Cardiac atrium fibroblast (primary cell): ENCODE measurements around the gene CLIP1. TPM values are rescaled to one million over a fixed set of nuclear protein-coding genes. Genes with fewer than 3 reads are reported as not detected.

ENCODE experiments used
- total RNA-seq: library from RNA; depleted of rRNA; stranded (reverse); fragments of >200 nt; gene quantifications from 2 replicates; pipeline ENCODE4 v1.2.3, GENCODE V29; 2015

CLIP1 gene
- total RNA-seq = 19.9 and 22.0 TPM in 2 replicates

GRCh38 chr12:122421821-122422729, at the start of gene CLIP1:
CLIP1 (minus strand) TSS chr12:122422669; CDS start chr12:122380452, 42,217 bp downstream.

GRCh38 chr12:122266230-122266901, 156.1 kb downstream of the CLIP1 start, which contains the start of gene VPS33A:
VPS33A (minus strand) TSS chr12:122266494; CDS start chr12:122266408, 86 bp downstream.

GRCh38 chr12:122225683-122226365, 196.6 kb downstream of the CLIP1 start, which contains the start of gene DIABLO:
DIABLO (minus strand) TSS chr12:122226052; CDS start chr12:122226014, 38 bp downstream.

Other genes with a start within 250 kb of the CLIP1 start
- gene IL31, start 248.4 kb downstream of the CLIP1 start, total RNA-seq = not detected in 2 replicates
- 1.1 and 5.4 TPM in 2 replicates for gene LRRC43, start 239.5 kb downstream of the CLIP1 start, total RNA-seq
- gene B3GNT4, start 219.0 kb downstream of the CLIP1 start, total RNA-seq = 1.9 and 2.5 TPM in 2 replicates
- 64.3 and 67.1 TPM in 2 replicates for gene DIABLO, start 196.6 kb downstream of the CLIP1 start, total RNA-seq
- gene VPS33A, start 156.2 kb downstream of the CLIP1 start, total RNA-seq = 9.4 and 10.5 TPM in 2 replicates
- 9.6 and 12.2 TPM in 2 replicates for gene ZCCHC8, start 78.3 kb upstream of the CLIP1 start, total RNA-seq
- gene RSRC2, start 104.3 kb upstream of the CLIP1 start, total RNA-seq = 31.3 and 31.4 TPM in 2 replicates
- 5.2 and 6.8 TPM in 2 replicates for gene KNTC1, start 104.6 kb upstream of the CLIP1 start, total RNA-seq